Measurements from ENCODE around the gene LMO3. TPM values are rescaled to one million over a fixed set of nuclear protein-coding genes. Genes with fewer than 3 reads are reported as not detected.
"Not testable (repeated sequence)": the region's sequence is repeated elsewhere in the genome, so short reads cannot be mapped to it uniquely, and the experiment has no call there.

LMO3 gene
- polyA plus RNA-seq, 3 donors, result 7.0 to 74.8 (median 34.2) TPM

DNA sequence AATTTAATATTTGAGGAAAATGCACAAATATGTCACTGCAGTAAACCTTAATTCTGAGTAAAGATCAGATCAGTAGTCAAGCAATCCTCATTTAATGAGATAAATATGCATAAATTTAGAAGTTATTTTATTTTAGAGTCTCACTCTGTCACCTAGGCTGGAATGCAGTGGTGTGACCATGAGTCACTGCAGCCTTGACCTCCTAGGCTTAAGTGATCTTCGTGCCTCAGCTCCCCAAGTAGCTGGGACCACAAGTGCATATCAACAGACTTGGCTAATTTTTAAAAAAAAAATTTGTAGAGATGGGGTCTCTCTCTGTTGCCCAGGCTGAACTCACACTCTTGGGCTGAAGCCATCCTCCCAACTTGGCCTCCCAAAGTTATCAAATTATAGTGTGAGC is 41.3 kb downstream of the LMO3 start:
- no peak overlapping the region for H3K27ac ChIP-seq (ENCODE audit: low read depth, low read length)

DNA sequence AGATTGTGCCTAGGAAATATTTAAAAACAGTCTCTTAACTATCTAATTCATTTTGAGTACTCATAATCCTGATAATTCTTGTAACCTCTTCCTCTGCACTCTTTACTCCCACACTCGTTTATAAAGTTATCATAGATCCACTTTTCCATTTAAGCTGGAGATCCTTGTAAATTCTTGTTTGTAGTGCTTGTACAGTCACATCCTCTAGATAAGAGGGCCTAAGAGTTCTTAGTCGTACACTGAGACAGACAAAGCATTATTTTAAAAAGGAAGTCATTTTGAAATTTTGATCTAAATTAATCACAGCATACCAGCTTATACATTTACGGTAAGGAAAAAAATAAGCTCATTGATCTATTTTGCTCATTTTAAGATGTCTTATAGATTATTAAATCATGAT is 42.5 kb downstream of the LMO3 start:
- WGBS, 3 donors, result 56 to 74% (median 68%) methylated on average over 3 of the region's 3 CpGs
- no peak overlapping the region for H3K27ac ChIP-seq (ENCODE audit: low read depth, low read length)

More for the DNA sequence above, 41.3 kb downstream of the LMO3 start:
- WGBS, 3 donors, result 52 to 65% (median 65%) methylated on average over 1 of the region's 1 CpG

DNA sequence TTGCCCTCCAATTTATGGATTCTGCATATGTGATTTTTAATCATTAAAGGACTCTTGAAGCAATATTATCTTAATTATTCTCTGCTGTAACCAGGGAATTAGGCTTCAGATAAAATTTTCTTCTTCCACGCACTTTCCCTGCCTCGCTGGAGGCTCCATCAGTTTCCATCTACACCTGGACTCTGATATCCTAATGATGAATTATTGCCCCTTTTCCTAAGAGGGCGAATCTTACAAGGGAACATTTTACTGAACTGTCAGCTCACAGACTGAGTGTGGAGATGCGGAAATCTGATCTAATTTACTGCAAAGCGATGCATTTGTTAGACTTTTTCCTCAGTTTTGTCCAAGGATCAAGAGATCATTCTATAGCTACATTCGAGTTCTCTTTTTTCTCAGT is 43.0 kb downstream of the LMO3 start:
- 87 to 96% (median 91%) methylated on average over 6 of the region's 6 CpGs for WGBS, 3 donors
- no peak overlapping the region for H3K27ac ChIP-seq (ENCODE audit: low read depth, low read length)

DNA sequence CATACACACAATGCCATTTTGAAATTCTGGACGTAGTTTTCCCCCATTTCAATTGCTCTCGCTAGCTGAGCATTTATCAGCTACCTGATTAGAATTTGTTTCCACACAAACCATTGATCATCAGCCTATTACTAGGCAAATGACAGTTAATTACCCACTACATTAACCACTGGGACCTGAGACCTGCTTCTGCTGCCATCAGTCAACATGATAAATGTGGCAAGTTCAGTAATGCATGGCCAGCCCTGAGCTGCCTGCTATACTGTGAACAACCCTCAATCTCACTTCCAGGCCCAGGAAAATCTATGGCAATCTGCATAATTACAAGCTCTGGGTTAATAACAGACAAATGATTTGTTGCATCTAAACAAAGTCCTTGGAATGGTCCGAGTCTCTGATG is 43.5 kb downstream of the LMO3 start:
- whole genome bisulfite sequencing, 3 donors, result 76 to 97% (median 85%) methylated on average over 3 of the region's 3 CpGs
- H3K27ac ChIP-seq (ENCODE audit: low read depth, low read length), result no peak overlapping the region

DNA sequence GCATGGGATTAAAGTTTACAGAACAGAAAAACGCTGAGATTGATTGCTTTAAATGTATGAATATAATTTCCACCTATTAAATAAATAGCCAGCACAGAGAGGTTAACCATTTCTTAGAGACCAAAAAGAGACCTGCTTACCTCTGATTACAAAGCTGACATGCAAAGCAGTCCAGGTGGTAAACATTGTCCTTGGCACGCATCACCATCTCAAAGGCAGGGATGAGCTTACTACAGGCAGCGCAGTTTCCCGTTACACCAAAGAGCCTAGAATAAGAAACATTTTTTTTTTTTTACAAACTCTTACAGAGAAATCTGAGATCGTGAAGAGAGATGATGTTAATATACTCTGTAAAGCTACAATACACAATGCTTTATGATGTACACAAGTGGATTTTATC is 45.7 kb downstream of the LMO3 start:
- 68 to 74% (median 71%) methylated on average over 5 of the region's 5 CpGs for WGBS, 3 donors
- no peak overlapping the region for H3K27ac ChIP-seq (ENCODE audit: low read depth, low read length)

DNA sequence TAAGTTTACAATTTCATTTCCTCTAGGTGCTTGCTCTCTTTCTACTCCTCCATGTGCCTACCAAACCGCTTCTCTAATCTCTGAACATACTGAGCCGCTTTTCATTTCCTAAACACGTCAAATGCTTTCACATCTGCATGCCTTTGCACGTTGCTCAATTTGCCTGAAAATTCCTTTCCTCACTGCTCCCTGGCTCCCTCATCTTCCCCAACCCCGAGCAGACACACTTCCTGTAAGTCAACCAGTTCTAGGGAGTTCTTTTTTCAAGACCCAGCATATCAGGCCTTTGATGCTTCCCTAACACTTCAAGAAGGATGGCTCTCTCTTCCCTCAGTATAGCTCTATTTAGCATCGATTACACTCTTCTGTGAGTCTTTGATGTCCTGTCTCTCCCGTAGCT is 50.3 kb downstream of the LMO3 start:
- WGBS, 3 donors, result 33 to 67% (median 36%) methylated on average over 7 of the region's 7 CpGs
- no peak overlapping the region for H3K27ac ChIP-seq (ENCODE audit: low read depth, low read length)

DNA sequence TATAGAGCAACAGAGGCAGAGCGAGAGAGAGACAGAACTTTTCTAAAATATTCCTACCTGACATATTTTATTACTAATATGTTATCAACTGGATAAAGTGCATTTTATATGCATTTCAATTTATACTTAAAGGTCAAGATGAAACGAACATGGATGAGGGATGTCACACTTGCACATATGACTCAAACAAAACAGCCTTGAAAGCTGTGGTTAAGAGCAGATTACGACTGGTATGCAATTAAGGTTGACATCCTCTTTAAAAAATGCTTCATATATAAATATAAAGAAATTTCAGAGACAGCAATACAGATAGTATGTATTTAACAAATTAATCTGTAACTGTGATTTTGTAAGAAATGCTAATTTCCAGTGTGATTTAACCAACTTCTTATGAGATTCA is 52.5 kb downstream of the LMO3 start:
- 69 to 76% (median 70%) methylated on average over 3 of the region's 3 CpGs for WGBS, 3 donors
- no peak overlapping the region for H3K27ac ChIP-seq (ENCODE audit: low read depth, low read length)

DNA sequence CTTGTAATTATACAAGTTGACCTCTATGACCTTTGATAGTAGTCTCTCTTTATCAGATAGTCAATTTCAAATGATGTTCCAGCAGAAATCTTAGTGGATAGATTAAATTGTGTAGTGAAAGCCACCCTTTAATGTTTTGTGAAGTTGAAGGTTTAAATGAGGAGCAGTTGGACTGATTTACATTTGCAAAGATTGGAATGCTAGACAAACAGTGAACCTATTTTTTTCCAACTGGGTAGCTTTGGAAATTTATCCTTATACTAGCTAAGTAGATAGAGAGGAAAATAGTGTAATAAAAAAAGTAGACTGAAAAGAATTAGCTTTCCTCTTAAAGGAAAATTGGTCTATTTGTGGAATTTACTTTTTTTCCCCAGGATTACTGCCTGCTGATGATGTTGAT is 53.7 kb downstream of the LMO3 start:
- no peak overlapping the region for H3K27ac ChIP-seq (ENCODE audit: low read depth, low read length)

DNA sequence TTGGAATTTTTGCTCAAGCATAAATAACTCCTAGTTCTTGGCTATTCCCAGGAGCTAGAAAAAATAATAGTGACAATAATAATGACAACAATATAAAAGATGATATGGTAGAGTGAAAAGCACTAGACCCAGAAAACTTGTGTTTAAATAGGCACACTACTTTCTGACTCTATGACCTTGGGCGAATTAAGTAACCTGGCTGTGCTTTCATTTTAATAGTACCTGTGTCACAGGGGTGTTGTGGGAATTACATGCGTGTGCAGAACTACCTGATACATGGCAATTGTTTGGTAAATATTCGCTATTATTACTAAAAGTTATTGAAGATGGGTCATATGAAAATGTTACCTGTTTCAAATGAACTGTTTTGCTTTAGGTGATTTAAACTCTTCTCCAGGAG is 60.1 kb downstream of the LMO3 start:
- H3K27ac ChIP-seq (ENCODE audit: low read depth, low read length), result no peak overlapping the region
- WGBS, 3 donors, result 77 to 90% (median 90%) methylated on average over 3 of the region's 3 CpGs

DNA sequence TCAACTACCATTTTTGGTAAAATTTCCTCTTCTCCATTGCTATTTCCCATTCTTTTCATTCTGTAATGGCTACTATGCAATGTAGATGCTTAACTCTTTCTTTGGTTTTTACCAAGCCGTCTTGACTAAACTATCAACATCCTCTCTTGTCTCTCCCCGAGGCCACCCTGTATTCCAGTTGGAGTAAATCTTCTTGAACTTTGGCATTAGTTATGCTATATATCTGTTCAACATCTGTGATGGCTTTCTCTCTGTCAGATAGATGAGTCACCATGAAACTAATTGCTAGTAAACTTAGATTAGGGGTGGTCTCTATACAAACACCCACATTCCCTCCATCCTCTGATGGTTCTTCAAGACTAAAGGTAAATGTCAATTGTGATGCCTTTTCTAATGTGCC is 63.4 kb downstream of the LMO3 start:
- 57 to 79% (median 64%) methylated on average over 2 of the region's 2 CpGs for WGBS, 3 donors
- no peak overlapping the region for H3K27ac ChIP-seq (ENCODE audit: low read depth, low read length)

DNA sequence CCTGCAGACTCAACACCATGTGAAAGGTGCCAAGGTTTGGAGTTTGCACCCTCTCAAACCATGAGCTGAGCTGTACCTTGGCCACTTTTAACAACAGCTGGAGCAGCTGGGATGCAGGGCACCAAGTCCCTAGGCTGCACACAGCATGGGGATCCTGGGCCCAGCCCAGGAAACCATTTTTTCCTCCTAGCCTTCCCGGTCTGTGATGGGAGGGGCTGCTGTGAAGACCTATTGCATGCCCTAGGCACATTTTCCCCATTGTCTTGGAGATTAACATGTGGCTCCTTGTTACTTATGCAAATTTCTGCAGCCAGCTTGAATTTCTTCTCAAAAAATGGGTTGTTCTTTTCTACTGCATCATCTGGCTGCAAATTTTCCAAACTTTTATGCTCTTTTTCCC is 68.3 kb downstream of the LMO3 start:
- not testable (repeated sequence) for H3K27ac ChIP-seq (ENCODE audit: low read depth, low read length)
- 75 to 92% (median 81%) methylated on average over 1 of the region's 1 CpG for WGBS, 3 donors

DNA sequence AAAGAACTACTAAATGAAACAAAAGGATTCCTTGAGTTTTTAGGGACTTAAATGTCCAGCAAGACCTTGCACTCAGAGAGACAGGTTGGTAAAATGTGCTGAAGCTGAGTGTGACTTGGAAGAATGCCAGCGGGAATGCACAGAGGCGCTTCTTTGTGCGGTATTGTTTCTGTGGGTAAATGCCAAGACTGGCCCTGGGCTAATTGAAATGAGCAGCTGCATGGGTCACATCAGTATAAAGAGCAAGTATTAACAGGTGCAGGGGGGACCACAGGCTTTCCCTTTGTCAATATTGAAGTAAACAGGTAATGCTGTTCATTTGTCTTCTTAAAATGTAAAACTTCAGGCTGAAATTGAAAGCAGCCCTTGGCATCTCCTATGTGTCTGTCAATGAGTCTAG is 74.3 kb downstream of the LMO3 start:
- 16 to 77% (median 74%) methylated on average over 3 of the region's 3 CpGs for WGBS, 3 donors
- H3K27ac ChIP-seq (ENCODE audit: low read depth, low read length), result no peak overlapping the region

DNA sequence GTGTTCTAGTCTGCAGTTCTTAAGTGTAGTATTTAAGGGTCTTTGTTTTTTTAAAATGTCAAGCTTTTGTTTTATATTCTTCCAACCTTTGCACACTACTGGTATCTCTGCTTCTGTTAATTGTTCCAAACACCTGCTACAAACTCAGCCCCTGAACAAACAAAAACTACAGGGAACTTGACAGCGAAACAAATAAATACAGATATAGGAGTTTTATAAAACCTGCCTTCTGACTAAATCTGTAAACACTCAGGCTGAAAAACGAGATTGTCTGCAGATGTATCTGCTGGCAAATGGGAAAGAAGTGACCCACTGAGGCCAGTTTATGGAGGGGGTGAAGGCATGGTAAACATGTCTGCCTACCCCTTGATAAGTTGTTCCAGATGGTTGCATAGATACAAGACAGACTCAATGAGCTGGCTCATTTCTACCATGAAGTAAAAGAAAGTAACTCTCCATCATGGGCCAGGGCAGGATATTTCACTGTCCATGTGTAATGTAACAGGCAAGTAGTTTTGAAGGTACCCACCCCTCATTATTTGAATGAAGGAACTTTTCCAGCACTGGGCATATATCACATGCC is 75.6 kb downstream of the LMO3 start:
- WGBS, 3 donors, result 27 to 70% (median 62%) methylated on average over 2 of the region's 2 CpGs
- H3K27ac ChIP-seq (ENCODE audit: low read depth, low read length), result no peak overlapping the region

DNA sequence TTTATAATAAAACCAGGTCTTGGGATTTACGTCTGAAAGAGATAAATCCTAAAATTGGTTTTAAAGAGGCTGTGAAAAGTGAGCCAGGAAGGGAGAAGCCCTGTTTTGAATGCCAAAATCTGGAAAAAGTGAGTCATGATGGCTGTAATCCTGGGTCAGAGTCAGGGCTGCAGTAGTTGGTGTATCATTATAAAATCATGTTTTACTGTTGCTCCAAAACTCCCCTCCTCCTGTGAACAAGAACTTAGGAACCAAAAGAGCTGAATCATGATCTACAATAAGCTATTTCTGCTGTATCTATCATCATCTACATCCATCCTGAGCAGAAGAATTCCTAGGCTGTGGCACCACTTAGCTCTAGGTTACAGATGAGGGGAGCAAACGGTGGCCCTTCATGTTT is 79.3 kb downstream of the LMO3 start:
- WGBS, 3 donors, result 52 to 67% (median 60%) methylated on average over 2 of the region's 2 CpGs
- no peak overlapping the region for H3K27ac ChIP-seq (ENCODE audit: low read depth, low read length)

DNA sequence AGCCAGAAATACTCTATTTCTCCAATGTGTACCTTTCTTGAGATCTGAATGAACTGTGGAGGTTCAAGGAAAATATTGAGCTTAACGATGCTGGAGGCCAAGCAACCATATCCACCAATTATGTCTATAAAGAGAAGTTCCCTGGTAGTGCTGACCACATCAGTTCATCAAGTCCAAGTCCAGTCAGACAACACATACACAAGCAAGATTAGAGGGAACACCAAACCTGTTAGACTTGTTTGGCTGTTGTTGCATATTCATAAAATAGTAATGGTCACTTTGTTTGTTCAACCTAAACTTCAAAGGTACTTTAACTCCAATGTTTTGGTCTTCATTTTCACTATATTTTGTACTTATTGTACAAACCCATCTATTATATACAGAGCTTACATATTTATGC is 81.6 kb downstream of the LMO3 start:
- H3K27ac ChIP-seq (ENCODE audit: low read depth, low read length), result no peak overlapping the region
- 45 to 79% (median 66%) methylated on average over 1 of the region's 1 CpG for WGBS, 3 donors

DNA sequence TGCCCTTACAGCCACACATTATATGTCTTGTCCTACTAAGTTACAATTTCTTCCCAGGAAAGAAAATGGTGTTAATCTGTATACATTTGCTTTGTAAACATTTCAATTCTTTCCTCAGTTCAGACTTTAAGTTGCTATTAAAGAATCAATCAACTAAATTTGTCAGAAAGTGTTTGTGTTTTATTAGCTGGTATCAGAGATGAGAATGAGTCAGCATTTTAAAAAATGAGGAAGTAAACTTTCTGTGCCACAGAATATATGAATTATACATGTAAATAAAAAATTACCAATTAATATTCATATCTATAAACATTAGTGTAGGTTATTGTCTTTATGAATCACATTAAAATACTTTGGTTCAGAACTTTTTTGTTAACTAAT is 82.0 kb downstream of the LMO3 start:
- H3K27ac ChIP-seq (ENCODE audit: low read depth, low read length), result no peak overlapping the region

DNA sequence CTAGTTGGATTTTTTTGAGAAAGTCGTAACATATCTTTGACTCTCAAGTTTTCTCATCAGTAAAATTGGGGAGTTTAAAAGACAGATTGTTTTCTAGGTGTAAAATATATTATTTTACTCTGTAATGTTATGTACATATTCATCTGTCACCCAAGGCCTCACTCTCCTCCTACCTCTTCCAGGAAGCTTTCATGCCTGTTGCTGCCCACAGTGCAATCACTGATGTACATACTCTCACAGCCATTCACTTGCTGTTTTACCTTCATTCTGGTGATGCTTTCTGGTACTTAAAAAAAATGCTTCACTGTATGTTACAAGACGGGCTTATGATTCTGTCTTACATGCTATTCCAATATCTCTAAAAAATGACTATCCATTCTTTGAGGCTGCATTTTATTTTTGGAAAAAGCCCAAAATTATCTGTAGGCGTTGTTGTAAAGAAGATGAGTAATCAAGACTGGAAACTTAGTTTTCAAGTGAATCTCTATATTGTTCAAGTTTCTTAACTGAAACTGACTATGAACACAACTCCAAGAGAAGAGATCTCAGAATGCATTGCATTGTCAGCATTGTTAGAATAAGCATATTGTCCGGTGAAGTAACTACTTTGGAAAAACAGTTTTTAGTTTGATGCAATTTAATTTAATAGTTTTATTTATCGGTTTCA is 82.5 kb downstream of the LMO3 start:
- 80 to 85% (median 83%) methylated on average over 5 of the region's 5 CpGs for WGBS, 3 donors
- H3K27ac ChIP-seq (ENCODE audit: low read depth, low read length), result no peak overlapping the region

DNA sequence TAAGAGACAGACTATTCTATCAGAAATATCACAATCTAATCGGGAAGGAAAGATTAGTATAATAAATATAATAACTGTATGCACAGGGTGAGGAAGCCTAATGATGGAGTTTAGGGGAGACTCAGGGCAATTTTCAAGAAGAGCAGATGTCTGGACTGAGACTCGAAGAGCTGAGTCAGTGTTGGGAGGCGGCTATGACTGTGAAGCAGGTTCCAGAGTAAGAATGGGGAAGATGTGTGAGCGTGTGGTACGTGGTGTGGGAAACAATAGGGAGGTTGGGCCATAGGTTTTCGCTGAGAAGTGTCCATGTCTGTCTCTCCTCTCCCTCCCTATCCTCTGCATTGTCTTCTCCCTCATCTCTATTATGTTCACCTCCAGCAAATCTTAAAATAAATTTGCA is 85.6 kb downstream of the LMO3 start:
- 74 to 89% (median 87%) methylated on average over 6 of the region's 6 CpGs for WGBS, 3 donors
- H3K27ac ChIP-seq (ENCODE audit: low read depth, low read length), result no peak overlapping the region

DNA sequence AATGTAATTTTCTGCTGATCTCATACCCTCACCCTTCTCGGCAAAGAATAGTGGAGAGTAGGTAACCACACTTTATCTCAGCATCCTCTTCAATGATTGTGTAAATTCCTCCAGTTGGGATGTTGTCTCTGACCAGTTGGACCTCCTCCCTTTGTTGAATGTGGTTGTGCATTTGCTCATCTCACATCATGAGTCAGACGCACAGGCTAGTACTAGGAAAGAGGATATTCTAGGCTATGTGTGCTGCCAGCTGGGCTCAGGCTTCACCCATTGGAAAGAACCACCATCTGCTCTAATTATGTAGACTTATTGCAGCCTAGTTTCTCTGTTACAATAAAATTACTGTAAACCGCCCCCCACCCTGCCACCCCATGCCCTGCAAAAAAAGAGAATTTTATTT is 90.3 kb downstream of the LMO3 start:
- H3K27ac ChIP-seq (ENCODE audit: low read depth, low read length), result no peak overlapping the region
- WGBS, 3 donors, result 92 to 100% (median 95%) methylated on average over 3 of the region's 3 CpGs

DNA sequence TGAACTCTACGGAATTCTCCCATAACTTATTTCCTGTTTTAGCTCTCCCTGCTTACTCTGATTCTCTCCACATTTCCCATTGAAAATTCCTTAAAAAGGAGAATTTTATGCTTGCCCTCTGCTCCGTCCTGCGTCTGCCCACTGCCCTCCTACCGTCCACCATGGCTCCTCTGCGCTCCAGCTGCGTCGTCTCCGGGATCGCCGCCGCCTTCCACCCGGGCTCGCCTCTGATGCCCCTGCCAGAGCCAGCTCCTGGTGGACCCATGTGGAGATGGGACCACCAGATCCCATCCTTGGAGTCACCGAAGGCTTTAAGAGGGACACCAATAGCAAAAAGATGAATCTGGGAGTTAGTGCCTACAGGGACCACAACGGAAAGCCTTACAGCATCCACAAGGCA is 92.7 kb downstream of the LMO3 start:
- WGBS, 3 donors, result 94 to 97% (median 94%) methylated on average over 15 of the region's 15 CpGs

DNA sequence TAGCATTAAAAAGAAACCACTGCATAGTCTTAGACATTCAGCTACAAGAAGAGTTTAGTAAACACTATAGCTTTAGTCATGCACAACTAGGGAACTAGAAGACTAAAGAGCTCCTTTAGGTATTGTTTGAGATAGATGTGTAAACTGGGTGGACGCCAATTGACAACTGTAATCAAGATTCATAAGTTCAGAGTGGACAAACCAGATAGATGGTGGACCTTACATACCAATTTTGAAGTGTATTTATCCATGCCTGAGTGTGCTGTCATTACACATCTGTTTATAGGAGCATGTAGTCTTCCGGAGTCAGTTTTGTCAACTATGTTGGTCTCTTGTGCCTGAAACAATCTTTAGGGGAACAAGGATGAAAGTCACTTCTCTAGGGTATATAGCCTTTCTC is 96.6 kb downstream of the LMO3 start:
- no peak overlapping the region for H3K27ac ChIP-seq (ENCODE audit: low read depth, low read length)
- WGBS, 3 donors, result 59 to 84% (median 79%) methylated on average over 2 of the region's 2 CpGs

More for the DNA sequence above, 92.7 kb downstream of the LMO3 start:
- H3K27ac ChIP-seq (ENCODE audit: low read depth, low read length), result no peak overlapping the region

All from adipose tissue (tissue), 3 donors.